Activated CD4-positive, alpha-beta T cell treated with anti-CD3 and anti-CD28 coated beads, Interleukin-2, amount 50 U/mL, for 48 hours (primary cell): ENCODE results near the gene IL9.

Source experiments
- DNase-seq, 2 experiments: peaks; one replicate each; pipeline ENCODE4 v3.0.0-alpha.2; 2020

IL9 gene

GRCh38 chr5:135891268-135891667 is 4.4 kb downstream of the IL9 start:
- no peak for DNase-seq

GRCh38 chr5:135890867-135891266 is 4.8 kb downstream of the IL9 start:
- DNase-seq: peak; percentile 56 to 74

- no peak for DNase-seq
These were observed 5.3 kb downstream of the IL9 start for GRCh38 chr5:135890296-135890695.

GRCh38 chr5:135887881-135888614 is 7.6 kb downstream of the IL9 start:
- DNase-seq: no peak

- peak; percentile 62 to 74 for DNase-seq
These were observed 8.2 kb downstream of the IL9 start for GRCh38 chr5:135887447-135887864.

- no peak for DNase-seq
These were observed 9.5 kb downstream of the IL9 start for GRCh38 chr5:135886136-135886535.

- DNase-seq: no peak
These were observed 10.6 kb downstream of the IL9 start for GRCh38 chr5:135885031-135885430.

- peak in 1 of 2 experiments; percentile 20 for DNase-seq
These were observed 12.2 kb downstream of the IL9 start for GRCh38 chr5:135883441-135883840.

GRCh38 chr5:135883026-135883425 is 12.6 kb downstream of the IL9 start:
- no peak for DNase-seq

GRCh38 chr5:135881819-135882218 is 13.8 kb downstream of the IL9 start:
- DNase-seq: no peak

GRCh38 chr5:135881244-135881643 is 14.4 kb downstream of the IL9 start:
- DNase-seq: no peak

- no peak for DNase-seq
These were observed 14.8 kb downstream of the IL9 start for GRCh38 chr5:135880801-135881200.

- peak in 1 of 2 experiments; percentile 20 for DNase-seq
These were observed 15.4 kb downstream of the IL9 start for GRCh38 chr5:135880278-135880677.

GRCh38 chr5:135879591-135879990 is 16.1 kb downstream of the IL9 start:
- DNase-seq: no peak

- DNase-seq: no peak
These were observed 17.5 kb downstream of the IL9 start for GRCh38 chr5:135878156-135878620.

GRCh38 chr5:135877570-135878155 is 18.0 kb downstream of the IL9 start:
- DNase-seq: no peak

- no peak for DNase-seq
These were observed 19.5 kb downstream of the IL9 start for GRCh38 chr5:135876146-135876545.

GRCh38 chr5:135875567-135875966 is 20.1 kb downstream of the IL9 start:
- DNase-seq: no peak

- DNase-seq: no peak
These were observed 21.2 kb downstream of the IL9 start for GRCh38 chr5:135874461-135874860.

- no peak for DNase-seq
These were observed 21.8 kb downstream of the IL9 start for GRCh38 chr5:135873831-135874230.

- no peak for DNase-seq
These were observed 24.2 kb downstream of the IL9 start for GRCh38 chr5:135871268-135871915.

- no peak for DNase-seq
These were observed 25.7 kb downstream of the IL9 start for GRCh38 chr5:135869935-135870334.

- no peak for DNase-seq
These were observed 26.4 kb downstream of the IL9 start for GRCh38 chr5:135869276-135869675.

GRCh38 chr5:135868681-135869080 is 27.0 kb downstream of the IL9 start:
- DNase-seq: no peak
